ENCODE data around the gene PNMT. TPM values are rescaled to one million over a fixed set of nuclear protein-coding genes. Genes with fewer than 3 reads are reported as not detected.

The PNMT gene, protein sequence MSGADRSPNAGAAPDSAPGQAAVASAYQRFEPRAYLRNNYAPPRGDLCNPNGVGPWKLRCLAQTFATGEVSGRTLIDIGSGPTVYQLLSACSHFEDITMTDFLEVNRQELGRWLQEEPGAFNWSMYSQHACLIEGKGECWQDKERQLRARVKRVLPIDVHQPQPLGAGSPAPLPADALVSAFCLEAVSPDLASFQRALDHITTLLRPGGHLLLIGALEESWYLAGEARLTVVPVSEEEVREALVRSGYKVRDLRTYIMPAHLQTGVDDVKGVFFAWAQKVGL
- total RNA-seq (2012; rRNA removed): 0.25 TPM in 1 of 2 replicates, not detected in the other

DNA sequence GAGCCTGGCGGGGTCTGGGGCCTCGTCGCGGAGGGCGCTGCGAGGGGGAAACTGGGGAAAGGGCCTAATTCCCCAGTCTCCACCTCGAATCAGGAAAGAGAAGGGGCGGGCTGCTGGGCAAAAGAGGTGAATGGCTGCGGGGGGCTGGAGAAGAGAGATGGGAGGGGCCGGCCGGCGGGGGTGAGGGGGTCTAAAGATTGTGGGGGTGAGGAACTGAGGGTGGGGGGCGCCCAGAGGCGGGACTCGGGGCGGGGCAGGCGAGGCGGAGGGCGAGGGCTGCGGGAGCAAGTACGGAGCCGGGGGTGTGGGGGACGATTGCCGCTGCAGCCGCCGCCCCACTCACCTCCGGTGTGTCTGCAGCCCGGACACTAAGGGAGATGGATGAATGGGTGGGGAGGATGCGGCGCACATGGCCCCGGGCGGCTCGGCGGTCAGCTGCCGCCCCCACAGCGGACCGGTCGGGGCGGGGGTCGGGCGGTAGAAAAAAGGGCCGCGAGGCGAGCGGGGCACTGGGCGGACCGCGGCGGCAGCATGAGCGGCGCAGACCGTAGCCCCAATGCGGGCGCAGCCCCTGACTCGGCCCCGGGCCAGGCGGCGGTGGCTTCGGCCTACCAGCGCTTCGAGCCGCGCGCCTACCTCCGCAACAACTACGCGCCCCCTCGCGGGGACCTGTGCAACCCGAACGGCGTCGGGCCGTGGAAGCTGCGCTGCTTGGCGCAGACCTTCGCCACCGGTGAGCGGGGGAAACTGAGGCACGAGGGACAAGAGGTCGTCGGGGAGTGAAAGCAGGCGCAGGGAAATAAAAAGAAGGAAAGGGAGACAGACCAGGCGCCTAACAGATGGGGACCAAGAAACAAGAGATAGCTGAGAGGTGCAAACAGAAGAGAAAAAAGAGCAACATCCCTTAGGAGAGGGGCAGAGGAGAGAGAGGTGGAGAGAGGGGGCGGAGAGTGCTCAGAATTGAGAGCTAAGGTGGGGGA is at the start of gene PNMT:
PNMT (plus strand) TSS at position 509 of the 980 bp plus-strand sequence; CDS start at position 532, 23 bp downstream.
- no peaks in the 10 kb centered on the region for H3K9me3 ChIP-seq (replicated peaks; ENCODE audit: low read length)
- H3K4me1 ChIP-seq (ENCODE audit: control insufficient read depth, insufficient read depth, low read length): peaks cover 26% of the 10 kb centered on the region
- peak within 1 kb of the TSS; percentile 25 for H3K9ac ChIP-seq (ENCODE audit: low read depth, low read length)
- peak within 1 kb of the TSS; percentile 84 for H3K4me2 ChIP-seq (ENCODE audit: low read length)
- peaks cover 59% of the 10 kb centered on the region for H3K27me3 ChIP-seq (ENCODE audit: control insufficient read depth, insufficient read depth, low read length)
- H3K36me3 ChIP-seq (ENCODE audit: insufficient read depth, low read length): no peaks in the 10 kb centered on the region
- H3K4me3 ChIP-seq (ENCODE audit: low read length): peak within 1 kb of the TSS; percentile 57

DNA sequence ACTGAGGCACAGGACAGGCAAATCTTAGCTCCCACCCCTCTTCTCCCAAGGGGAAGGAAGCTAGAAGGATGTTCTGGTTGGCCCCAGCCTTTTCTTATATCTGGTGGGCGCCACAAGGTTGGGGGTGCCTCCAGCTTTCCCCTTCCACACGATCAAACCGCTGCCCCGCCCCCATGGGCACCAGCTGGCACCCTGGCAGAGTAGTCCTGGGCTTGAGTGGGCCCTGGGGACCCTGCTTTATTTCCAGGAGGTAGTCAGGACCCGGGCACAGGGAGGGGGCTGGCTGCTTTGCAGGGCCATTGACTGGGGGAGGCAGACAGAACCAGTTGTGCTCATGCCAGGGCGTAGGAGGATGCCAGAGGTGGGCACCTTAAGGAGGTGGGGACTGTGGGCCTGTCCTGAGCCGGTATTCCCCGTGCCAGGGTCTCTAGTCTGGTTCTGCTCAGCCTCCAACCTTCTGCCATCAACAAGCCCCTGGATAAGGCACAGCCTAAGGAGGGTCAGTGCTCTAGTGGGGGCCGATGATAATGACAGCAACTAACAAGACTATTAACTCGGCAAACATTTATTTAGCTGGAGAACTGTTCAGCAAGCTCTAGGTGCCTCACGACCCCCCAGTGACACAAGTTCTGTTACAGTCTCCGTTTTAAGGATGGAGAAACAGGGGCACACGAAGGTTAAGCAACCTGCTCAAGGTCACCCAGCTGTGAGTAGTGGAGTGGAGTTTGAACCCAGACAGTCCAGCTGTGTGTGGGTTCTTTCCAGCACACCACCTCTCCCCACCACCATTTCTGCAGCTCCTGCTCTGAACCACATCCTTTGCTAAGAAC is 49.1 kb upstream of the PNMT start:
- Histone ChIP-seq H3K4me1 (ENCODE audit: control insufficient read depth, insufficient read depth, low read length) (peaks cover 17% of the 10 kb centered on the region), H3K4me2 (ENCODE audit: low read length) (peak overlapping the region; percentile 98), H3K9ac (ENCODE audit: low read depth, low read length) (peak overlapping the region; percentile 80), H3K4me3 (ENCODE audit: low read length) (peak overlapping the region; percentile 75), H3K36me3 (ENCODE audit: insufficient read depth, low read length) (no peaks in the 10 kb centered on the region), H3K9me3 (replicated peaks; ENCODE audit: low read length) (no peaks in the 10 kb centered on the region), H3K27me3 (ENCODE audit: control insufficient read depth, insufficient read depth, low read length) (peaks cover 30% of the 10 kb centered on the region)

DNA sequence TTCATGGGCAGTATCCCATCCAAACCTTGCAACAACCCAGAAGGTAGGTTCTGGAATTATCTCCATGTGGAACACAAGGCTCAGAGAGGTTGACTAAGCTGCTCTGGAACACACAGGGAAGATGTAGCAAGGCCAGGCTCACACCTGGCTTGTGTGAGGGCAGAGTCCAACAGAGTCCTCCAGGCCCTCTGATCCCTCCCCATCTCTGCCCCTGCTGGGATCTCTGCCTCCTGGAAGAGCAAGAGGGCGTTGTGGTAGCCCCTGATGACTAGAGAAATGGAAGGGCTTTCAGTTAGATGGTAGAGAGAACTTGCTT is 48.5 kb upstream of the PNMT start:
- Histone ChIP-seq H3K9ac (ENCODE audit: low read depth, low read length) (no peak overlapping the region), H3K4me3 (ENCODE audit: low read length) (no peak overlapping the region), H3K4me2 (ENCODE audit: low read length) (no peak overlapping the region), H3K36me3 (ENCODE audit: insufficient read depth, low read length) (no peaks in the 10 kb centered on the region), H3K4me1 (ENCODE audit: control insufficient read depth, insufficient read depth, low read length) (peaks cover 17% of the 10 kb centered on the region), H3K9me3 (replicated peaks; ENCODE audit: low read length) (no peaks in the 10 kb centered on the region), H3K27me3 (ENCODE audit: control insufficient read depth, insufficient read depth, low read length) (peaks cover 34% of the 10 kb centered on the region)

DNA sequence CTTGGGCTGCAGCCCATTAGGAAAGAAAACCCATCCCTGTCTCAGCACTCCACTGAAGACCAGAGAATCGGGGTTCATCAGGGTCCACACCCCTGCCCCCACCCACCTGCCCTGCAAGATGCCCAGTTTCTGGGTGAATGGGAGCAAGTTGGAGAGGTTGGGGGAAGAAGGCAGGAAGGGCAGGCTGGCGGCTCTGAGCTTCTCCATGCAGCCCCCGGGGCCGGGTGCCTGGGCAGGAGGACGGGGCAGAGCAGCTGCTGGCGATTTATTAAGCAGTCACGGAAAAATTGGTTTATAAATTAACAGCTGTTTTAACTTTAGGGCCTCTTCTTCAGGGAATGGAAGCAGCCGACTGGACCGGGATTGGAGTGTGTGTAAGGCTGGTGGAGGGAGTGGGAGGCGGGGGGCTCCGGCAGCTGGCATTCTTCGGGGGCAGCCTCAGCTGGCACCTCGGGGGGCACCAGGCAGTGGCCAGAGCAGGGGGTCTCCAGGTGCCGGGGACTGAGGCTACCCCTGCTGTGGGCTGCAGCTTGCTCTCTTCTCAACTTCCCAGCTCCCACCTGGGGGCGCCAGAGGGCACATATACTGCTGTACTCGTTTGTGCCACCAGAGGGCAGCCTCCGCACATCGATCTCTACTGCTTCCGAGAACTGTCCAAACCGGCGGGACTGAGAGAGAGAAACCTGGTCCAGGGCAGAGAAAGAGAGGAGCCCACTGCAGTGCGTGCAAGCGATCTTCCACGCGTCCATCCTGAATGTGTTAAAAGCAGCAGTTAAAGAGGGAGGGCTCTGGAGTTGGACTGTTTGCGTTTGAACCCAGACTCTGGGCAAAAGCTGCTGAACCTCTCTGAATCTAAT is 46.5 kb upstream of the PNMT start:
- Histone ChIP-seq H3K4me3 (ENCODE audit: low read length) (peak overlapping the region; percentile 41), H3K9me3 (replicated peaks; ENCODE audit: low read length) (no peaks in the 10 kb centered on the region), H3K27me3 (ENCODE audit: control insufficient read depth, insufficient read depth, low read length) (peaks cover 42% of the 10 kb centered on the region), H3K9ac (ENCODE audit: low read depth, low read length) (no peak overlapping the region), H3K36me3 (ENCODE audit: insufficient read depth, low read length) (no peaks in the 10 kb centered on the region), H3K4me1 (ENCODE audit: control insufficient read depth, insufficient read depth, low read length) (peaks cover 19% of the 10 kb centered on the region), H3K4me2 (ENCODE audit: low read length) (peak overlapping the region; percentile 72)

DNA sequence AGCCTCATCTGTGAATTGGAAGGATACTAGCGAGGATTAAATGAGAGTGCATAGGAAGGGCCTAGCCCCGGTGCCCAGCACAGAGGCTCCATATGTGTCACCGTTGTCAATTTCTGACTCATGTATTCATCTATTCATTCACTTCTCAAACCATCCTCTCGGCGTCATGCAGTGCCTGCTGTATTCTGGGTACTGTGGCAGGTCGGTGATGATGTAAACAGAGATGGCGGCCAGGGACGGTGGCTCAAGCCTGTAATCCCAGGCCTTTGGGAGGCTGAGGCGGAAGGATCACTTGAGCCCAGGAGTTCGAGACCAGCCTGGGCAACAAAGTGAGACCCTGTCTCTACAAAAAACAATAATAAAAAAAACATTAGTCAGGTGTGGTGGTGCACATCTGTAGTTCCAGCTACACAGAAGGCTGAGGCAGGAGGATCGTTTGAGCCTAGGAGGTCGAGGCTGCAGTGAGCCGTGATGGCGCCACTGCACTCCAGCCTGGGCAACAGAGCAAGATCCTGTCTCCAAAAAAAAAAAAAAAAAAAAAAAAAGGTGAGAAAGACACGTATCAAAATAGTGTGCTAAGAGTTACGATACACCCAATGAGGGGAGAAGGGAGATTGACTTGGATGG is 45.8 kb upstream of the PNMT start:
- Histone ChIP-seq H3K4me1 (ENCODE audit: control insufficient read depth, insufficient read depth, low read length) (peaks cover 20% of the 10 kb centered on the region), H3K9me3 (replicated peaks; ENCODE audit: low read length) (no peaks in the 10 kb centered on the region), H3K36me3 (ENCODE audit: insufficient read depth, low read length) (no peaks in the 10 kb centered on the region), H3K4me3 (ENCODE audit: low read length) (peak overlapping the region; percentile 41), H3K4me2 (ENCODE audit: low read length) (peak overlapping the region; percentile 72), H3K27me3 (ENCODE audit: control insufficient read depth, insufficient read depth, low read length) (peaks cover 44% of the 10 kb centered on the region), H3K9ac (ENCODE audit: low read depth, low read length) (no peak overlapping the region)

DNA sequence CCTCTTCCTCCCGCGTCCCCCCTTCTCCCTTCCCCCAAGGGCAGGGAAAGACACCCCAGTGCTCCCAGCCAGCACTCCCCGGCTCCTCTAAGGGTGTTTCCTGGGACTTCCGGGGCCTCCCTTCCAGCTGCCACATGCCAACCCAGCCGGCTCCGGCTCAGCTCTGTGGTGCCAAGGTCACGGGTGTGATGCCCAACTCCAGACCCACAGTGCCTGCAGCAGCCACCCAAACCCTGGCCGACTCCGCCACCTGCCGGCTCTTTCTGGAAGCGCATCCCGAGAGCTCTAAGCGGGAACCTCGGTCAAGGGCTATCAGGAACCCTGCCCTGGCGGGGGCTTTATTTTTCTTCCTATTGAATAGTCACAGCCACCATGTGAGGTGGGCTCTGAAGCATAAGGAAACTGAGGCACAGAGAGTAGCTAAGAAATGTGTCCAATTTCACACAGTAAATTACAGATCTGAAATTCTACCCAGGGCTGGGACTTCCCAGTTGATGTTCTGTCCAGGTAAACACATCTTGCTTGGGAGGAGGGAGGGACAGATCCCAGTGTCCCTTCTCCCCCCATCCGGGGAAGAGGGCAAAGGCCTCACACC is 44.8 kb upstream of the PNMT start:
- H3K27me3 ChIP-seq (ENCODE audit: control insufficient read depth, insufficient read depth, low read length): peaks cover 54% of the 10 kb centered on the region
- no peaks in the 10 kb centered on the region for H3K36me3 ChIP-seq (ENCODE audit: insufficient read depth, low read length)
- H3K9me3 ChIP-seq (replicated peaks; ENCODE audit: low read length): no peaks in the 10 kb centered on the region
- H3K4me1 ChIP-seq (ENCODE audit: control insufficient read depth, insufficient read depth, low read length): peaks cover 15% of the 10 kb centered on the region
- no peak overlapping the region for H3K4me3 ChIP-seq (ENCODE audit: low read length)
- H3K4me2 ChIP-seq (ENCODE audit: low read length): peak overlapping the region; percentile 48
- H3K9ac ChIP-seq (ENCODE audit: low read depth, low read length): no peak overlapping the region

DNA sequence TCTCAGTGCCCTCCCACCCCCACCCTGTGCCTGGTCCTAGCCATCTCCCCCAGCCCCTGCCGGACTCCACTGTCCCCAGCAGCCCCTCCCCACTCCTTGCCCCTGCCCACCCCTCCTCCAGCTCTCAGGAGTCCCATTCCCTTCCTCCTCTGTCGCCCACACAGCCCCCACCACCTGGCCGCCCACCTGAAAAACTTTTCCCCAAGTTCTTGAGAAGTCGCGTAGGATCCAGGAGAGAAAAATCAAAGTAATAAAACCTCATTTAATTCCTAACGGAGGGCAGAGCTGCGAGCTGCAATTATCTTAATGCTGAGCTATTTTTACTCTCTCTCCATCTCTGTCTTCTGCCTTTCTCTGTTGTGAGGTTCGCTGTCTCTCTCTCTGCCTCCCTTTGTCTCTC is 43.9 kb upstream of the PNMT start:
- H3K9me3 ChIP-seq (replicated peaks; ENCODE audit: low read length): no peaks in the 10 kb centered on the region
- H3K4me1 ChIP-seq (ENCODE audit: control insufficient read depth, insufficient read depth, low read length): peaks cover 9% of the 10 kb centered on the region
- no peak overlapping the region for H3K4me2 ChIP-seq (ENCODE audit: low read length)
- H3K9ac ChIP-seq (ENCODE audit: low read depth, low read length): no peak overlapping the region
- no peaks in the 10 kb centered on the region for H3K36me3 ChIP-seq (ENCODE audit: insufficient read depth, low read length)
- no peak overlapping the region for H3K4me3 ChIP-seq (ENCODE audit: low read length)
- H3K27me3 ChIP-seq (ENCODE audit: control insufficient read depth, insufficient read depth, low read length): peaks cover 60% of the 10 kb centered on the region

DNA sequence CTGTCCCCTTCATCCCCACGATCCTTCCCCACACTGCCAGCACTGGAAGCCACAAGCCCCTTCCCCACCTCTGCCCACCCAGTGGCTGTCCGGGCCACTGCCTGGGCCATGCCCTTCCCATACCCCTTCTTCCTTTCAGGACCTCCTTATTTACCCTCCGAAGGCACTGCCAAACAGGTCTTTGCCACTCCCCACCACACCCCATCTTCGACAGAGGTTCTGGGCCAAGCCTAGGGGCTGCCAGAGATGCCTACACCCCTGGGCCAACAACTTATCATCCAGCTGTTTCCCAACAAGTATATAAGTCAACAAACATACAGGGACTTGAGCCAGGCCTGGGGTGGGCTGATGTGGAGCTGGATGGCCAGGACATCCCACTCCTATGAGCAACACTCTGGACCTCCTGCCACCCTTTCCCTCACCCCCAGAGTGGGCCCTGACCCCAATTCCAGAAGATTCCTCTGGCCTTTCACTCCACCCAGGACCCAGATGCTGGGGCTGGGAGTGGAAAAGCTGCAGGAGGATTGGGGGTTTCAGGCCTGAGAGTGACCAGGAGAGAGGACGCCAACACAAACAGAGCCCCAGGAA is 43.0 kb upstream of the PNMT start:
- Histone ChIP-seq H3K27me3 (ENCODE audit: control insufficient read depth, insufficient read depth, low read length) (peaks cover 66% of the 10 kb centered on the region), H3K36me3 (ENCODE audit: insufficient read depth, low read length) (no peaks in the 10 kb centered on the region), H3K4me2 (ENCODE audit: low read length) (no peak overlapping the region), H3K9me3 (replicated peaks; ENCODE audit: low read length) (no peaks in the 10 kb centered on the region), H3K4me1 (ENCODE audit: control insufficient read depth, insufficient read depth, low read length) (peaks cover 9% of the 10 kb centered on the region), H3K4me3 (ENCODE audit: low read length) (no peak overlapping the region), H3K9ac (ENCODE audit: low read depth, low read length) (no peak overlapping the region)

DNA sequence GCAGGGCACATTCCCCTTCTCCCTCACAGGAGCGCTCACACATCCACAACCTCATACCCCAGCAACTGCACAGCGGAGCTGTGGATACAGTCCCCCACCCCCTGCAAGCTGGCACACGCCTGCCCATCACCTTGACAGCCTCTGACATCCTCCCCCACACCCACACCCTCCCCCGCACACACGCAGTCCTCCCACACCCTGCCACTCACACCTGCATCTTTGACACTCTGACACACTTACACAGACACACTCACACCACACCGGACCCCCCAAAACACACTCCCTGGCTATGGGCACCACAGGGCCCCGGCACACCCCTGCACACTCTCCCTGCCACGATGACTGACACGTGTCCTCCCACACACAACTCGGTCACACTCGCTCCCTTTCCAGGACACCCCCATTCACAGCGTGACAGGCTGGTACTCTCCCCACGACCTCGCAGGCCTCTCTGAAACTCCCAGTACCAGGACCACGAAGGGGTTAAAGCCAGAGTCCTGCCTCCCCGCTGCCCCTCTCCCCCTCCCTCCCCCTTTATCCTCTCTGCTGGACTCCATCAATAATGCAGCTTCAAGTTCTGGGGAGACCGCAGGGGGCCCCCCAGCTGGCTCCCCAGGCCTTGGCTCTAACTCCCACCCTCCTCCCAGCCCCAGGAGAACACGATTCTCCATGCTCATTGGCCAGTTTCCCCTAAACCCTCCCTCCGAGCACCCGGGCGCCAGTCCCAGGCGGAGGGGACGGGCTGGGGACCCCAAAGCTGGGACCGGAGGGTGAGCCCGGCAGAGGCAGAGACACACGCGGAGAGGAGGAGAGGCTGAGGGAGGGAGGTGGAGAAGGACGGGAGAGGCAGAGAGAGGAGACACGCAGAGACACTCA is 41.8 kb upstream of the PNMT start, which contains the start of gene PPP1R1B:
PPP1R1B (plus strand) TSS at position 782 of the 876 bp plus-strand sequence. CDS start 441 bp downstream, outside the sequence.
- Histone ChIP-seq H3K9ac (ENCODE audit: low read depth, low read length) (no peak within 1 kb of the TSS), H3K36me3 (ENCODE audit: insufficient read depth, low read length) (no peaks in the 10 kb centered on the region), H3K4me1 (ENCODE audit: control insufficient read depth, insufficient read depth, low read length) (peaks cover 9% of the 10 kb centered on the region), H3K4me3 (ENCODE audit: low read length) (peak within 1 kb of the TSS; percentile 42), H3K9me3 (replicated peaks; ENCODE audit: low read length) (no peaks in the 10 kb centered on the region), H3K4me2 (ENCODE audit: low read length) (peak within 1 kb of the TSS; percentile 78), H3K27me3 (ENCODE audit: control insufficient read depth, insufficient read depth, low read length) (peaks cover 65% of the 10 kb centered on the region)
